Activated CD4-positive, CD25-positive, alpha-beta regulatory T cell treated with anti-CD3 and anti-CD28 coated beads, Interleukin-2, amount 50 U/mL, for 16 hours (primary cell): Measurements from ENCODE around the gene UBASH3B.

Source experiments
- DNase-seq: peaks from one replicate; pipeline ENCODE4 v3.0.0-alpha.2; 2020; ENCODE audit warnings: low read depth, low spot score

Gene UBASH3B

GRCh38 chr11:122646549-122647340, 8.8 kb upstream of the UBASH3B start:
- no peak for DNase-seq

DNA sequence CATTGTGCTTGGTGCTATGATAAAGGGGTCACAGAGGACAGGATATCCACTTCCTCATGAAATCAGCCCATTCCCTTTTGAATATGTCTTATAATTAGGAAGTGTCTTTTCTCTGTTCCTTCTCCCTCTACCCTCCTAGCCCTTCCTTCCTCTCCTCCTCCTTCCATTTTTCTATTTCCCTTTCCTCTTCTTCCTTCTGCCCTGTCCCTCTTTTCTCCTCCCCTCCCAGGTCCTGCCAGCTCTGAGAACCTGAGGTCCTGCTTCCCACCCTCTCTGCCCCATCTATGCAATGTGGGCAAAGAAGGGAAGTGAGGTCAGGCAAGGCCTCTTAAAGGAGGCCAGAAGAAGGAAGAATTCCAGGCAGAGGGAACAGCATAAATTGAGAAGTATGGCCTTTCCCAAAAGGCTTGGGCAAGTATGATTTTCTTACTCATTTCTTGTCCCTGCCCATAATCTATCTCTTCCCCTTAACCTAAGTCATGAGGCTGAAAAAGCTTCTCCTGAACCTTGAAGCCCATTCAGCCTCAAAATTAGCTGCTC, 7.7 kb upstream of the UBASH3B start:
- no peak for DNase-seq

DNA sequence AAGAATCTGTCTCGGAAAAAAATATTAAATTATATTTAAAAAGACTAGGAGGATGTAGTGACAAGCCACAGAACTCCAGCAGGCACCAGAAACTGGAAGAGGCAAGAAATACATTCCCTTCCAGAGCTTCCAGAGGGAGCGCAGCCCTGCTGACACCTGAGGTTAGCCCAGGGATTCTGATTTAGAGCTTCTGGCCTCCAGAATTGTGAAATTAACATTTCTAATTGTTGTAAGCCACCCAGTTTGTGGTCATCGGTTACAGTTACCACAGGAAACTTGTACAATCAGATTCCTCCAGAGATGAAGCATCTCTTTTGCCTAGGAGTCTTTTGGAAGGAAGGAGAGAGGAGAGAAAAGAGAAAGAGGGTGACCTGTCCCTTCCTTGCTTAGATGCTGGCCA, 6.4 kb upstream of the UBASH3B start:
- no peak for DNase-seq

DNA sequence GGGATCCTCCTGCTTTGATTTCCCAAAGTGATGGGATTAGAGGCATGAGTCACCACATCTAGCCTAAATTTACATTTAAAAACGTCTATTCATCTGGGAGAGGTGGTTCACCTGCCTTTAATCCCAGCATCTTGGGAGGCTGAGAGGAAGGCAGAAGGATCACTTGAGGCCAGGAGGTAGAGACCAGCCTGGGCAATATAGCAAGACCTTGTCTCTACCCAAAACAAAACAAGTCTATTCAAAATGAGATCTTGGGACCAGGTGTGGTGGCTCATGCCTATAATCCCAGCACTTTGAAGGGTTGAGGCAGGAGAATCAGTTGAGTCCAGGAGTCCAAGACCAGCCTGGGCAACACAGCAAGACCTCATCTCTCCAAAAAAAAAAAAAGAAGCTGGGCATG, 4.9 kb upstream of the UBASH3B start:
- DNase-seq, result no peak

GRCh38 chr11:122652495-122652894, 3.0 kb upstream of the UBASH3B start:
- DNase-seq, result no peak

DNA sequence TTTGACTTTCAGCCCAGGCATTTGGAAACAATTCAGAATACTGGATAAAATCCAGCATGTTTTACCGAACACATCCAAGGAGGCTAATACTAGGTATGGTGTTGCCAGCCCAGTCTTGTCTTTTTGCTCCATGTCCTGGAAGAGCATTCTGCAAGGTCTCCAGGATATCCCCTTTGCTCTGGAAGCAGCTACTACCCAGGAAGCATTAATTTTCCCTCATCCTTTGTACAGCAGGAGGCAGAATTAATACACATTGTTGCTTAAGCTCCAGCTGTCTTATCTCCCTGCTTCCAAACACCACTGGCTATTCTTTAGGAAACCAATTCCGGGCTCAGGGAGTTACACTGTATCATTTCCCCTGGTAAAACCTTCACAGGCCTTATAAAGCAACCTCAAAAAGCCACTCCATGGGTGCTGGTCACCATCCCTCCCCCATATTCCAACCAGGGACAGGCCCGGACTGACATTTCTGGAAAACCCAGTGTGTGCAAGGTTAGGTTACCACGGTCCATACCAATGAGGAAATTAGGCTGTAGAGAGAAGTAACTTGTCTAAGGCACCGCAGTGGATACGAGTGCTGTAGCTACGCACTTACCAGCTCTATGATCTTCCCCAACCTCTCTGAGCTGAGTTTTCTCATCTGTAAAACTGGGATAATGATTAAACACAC, 1.5 kb upstream of the UBASH3B start:
- no peak for DNase-seq

DNA sequence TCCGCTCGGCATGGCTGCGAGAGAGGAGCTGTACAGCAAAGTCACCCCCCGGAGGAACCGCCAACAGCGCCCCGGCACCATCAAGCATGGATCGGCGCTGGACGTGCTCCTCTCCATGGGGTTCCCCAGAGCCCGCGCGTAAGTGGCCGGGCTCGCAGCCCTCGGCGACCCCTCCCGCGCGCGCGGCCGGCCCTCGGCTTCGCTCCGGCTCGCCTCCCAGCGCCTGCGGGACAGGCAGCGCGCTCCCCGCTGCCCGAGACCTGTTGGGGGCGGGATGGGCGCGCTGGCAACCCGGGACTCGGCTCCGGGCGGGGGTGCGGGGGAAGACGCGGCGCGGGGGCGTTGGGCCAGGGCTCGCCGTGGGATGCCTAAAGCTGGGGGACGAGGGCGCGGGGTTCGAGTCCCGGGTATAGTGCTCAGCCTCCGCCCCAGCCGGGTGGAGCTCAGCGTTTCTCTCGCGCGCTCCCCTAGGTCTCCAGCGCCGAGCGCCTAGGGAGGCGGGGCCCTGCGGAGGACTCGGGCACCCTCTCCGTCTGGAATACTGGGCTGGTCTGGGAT, 630 bp downstream of the UBASH3B start:
- DNase-seq, result no peak

DNA sequence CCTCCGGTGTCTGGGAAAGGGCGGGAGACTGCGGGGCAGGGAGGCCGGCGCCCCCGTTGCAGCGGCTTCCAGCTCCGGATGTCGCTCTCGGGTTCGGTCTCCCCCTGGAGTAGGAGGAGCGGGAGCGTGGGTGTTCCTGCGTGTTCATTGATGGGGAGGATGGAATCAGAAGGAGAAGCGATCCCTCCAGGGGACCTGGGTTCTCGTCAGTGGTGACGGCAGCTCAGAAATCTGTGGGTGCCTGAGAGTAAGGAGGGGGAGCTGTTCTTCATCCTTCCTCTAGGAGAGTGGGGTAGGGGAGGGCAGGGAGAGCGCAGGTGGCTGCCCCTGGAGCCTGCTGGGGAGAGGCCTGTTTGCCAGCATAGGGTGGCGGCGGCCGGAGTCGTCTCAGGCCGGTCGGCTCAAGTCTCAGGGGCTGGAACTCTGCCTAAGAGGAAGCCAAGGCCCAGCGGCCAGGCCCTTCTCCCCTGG, 1.1 kb downstream of the UBASH3B start:
- peak; percentile 5 for DNase-seq

GRCh38 chr11:122659676-122660554, 4.4 kb downstream of the UBASH3B start:
- no peak for DNase-seq

DNA sequence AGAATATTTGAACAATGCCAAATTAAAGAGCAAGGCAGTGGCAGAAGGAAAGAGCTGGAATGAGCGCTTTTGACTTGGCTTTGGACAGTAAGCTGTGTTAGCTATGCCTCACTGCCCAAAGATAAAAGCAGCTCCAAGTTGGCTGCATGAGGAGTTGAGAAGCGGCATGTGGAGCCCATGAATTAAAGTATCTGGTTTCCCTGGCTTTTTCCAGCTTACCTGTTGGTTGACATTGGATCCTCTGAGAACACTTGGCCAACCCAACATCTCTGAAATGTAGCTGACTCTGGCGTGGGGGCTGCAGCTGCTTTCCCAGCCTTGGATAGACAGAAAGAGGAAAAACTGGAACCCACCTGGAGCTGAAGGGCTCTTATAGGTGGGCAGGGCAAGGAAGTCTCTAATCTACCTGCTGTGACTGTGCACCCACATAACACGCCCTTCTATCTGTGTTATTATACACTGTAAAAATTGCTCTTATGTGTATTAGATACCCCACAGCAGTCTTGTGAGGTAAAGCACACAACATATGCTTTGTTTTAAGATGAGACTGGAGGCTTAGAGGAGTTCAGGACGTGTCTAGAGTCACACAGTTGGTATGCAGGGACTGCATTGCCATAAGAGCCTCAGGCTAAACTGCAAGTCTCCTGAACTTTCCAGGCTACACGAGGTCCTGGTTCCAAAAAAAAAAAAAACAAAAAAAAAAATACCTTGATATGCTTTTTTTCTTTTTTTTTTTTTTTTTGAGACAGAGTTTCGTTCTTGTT, 5.8 kb downstream of the UBASH3B start:
- no peak for DNase-seq

DNA sequence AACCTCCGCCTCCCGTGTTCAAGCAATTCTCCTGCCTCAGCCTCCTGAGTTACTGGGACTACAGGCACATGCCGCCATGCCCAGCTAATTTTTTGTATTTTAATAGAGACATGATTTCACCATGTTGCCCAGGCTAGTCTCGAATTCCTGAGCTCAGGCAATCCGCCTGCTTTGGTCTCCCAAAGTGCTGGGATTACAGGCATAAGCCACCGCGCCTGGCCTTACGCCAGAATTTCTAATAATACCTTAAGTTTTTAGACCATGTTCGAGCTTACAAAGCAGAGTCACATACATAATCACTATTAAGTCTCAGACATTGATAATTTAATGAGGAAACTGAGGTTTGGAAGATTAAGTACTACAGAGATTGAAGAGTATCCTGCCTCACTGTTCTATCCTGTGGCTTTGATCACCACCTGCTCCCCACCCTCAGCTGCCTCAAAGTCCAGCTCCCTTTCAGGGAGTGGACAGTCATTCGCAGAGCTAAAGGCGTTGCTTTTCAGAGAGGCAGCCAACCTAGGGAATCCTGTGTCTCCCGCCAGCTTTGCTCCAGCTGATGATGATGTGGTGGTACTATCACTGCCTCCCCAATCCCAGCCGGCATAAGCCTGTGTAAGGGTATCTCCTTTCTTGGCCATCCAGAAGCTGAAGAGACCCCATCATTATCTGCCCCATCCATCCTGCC, 7.7 kb downstream of the UBASH3B start:
- DNase-seq, result no peak

DNA sequence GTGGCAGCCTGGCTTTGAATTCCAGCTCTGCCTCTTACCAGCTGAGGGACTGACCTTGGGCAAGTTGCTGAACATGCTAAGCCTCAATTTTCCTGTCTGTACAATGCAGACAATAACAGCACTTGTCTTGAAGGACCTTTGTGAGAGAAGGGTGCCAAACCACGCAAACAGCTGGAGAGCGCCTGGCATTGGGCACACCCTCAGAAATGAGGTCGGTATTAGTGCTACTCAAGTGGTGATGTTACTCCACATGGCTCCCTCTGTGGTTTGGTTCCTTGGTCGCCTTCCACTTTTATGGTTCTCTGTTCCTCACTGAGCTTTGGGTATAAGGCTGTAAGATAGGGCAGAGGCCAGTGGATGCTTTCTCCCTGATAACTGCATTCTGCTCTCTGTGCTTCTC, 8.2 kb downstream of the UBASH3B start:
- DNase-seq, result no peak

GRCh38 chr11:122664188-122664587, 8.7 kb downstream of the UBASH3B start:
- no peak for DNase-seq

- no peak for DNase-seq
These were observed 10.3 kb downstream of the UBASH3B start for GRCh38 chr11:122665861-122666260.

- no peak for DNase-seq
These were observed 11.2 kb downstream of the UBASH3B start for GRCh38 chr11:122666743-122667142.

- no peak for DNase-seq
These were observed 13.1 kb downstream of the UBASH3B start for GRCh38 chr11:122668562-122669090.

- DNase-seq, result no peak
These were observed 14.6 kb downstream of the UBASH3B start for GRCh38 chr11:122670131-122670530.

GRCh38 chr11:122671400-122671891, 15.9 kb downstream of the UBASH3B start:
- DNase-seq, result no peak

- DNase-seq, result no peak
These were observed 17.4 kb downstream of the UBASH3B start for GRCh38 chr11:122672892-122673291.

DNA sequence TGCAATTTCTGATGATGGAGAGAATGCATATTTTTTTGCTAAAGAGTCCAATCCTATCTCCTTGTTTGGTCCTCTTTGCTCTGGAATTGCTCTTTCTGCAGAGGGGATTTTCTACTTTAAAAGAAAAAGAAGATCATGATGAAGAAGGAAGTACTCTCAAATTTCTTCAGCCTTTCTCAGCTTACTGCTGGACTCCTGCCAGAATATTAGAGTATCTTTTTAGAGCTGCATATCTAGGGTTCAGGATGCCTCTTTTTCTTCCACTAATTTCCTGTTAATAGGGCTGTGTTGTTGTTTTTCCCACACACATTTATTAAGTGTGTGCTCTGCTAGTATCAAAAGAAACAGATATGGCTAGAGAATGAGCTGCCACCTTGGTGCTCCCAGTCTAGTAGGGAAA, 18.2 kb downstream of the UBASH3B start:
- no peak for DNase-seq
